Activated CD4-positive, alpha-beta memory T cell treated with anti-CD3 and anti-CD28 coated beads, Interleukin-2, amount 10 ng/mL, durations not matched to agents 7 days and 5 days (primary cell): ENCODE measurements around the gene ALDOA. TPM values are rescaled to one million over a fixed set of nuclear protein-coding genes. Genes with fewer than 3 reads are reported as not detected.

Experiments
- CTCF ChIA-PET: fragments of 350-600 bp; sonication (Branson Sonifier 250); formaldehyde crosslinking; loops from one replicate; lab custom pipeline; 2021; ENCODE audit warnings: antibody characterized with exemption, inconsistent platforms; lab: Charles Lee
- POLR2A ChIA-PET: fragments of 350-600 bp; sonication (Branson Sonifier 250); formaldehyde crosslinking; loops from one replicate; lab custom pipeline; 2021; ENCODE audit warnings: antibody characterized with exemption; lab: Charles Lee
- DNase-seq: peaks from one replicate; pipeline ENCODE4 v3.0.0-alpha.2; 2020
- H3K27ac Mint-ChIP-seq: one replicate; pipeline ENCODE4 v1.8.0; 2021; ENCODE audit warnings: mild to moderate bottlenecking, mixed read lengths
- H3K27me3 Mint-ChIP-seq: one replicate; pipeline ENCODE4 v1.8.0; 2021; ENCODE audit warnings: mixed read lengths
- H3K36me3 Mint-ChIP-seq: one replicate; pipeline ENCODE4 v1.8.0; 2021; ENCODE audit warnings: low read depth, mixed read lengths
- H3K4me1 Mint-ChIP-seq: one replicate; pipeline ENCODE4 v1.8.0; 2021; ENCODE audit warnings: mixed read lengths
- H3K4me3 Mint-ChIP-seq: one replicate; pipeline ENCODE4 v1.8.0; 2021; ENCODE audit warnings: mild to moderate bottlenecking, mixed read lengths
- H3K9me3 Mint-ChIP-seq: one replicate; pipeline ENCODE4 v1.8.0; 2021; ENCODE audit warnings: mixed read lengths
- total RNA-seq, 2 experiments: library from RNA; stranded (reverse); gene quantifications; one replicate each; pipeline ENCODE4 v1.2.3, GENCODE V29; 2021

The ALDOA gene
- total RNA-seq, 2 experiments from 2014 or later = 1,403 to 1,450 TPM

DNA sequence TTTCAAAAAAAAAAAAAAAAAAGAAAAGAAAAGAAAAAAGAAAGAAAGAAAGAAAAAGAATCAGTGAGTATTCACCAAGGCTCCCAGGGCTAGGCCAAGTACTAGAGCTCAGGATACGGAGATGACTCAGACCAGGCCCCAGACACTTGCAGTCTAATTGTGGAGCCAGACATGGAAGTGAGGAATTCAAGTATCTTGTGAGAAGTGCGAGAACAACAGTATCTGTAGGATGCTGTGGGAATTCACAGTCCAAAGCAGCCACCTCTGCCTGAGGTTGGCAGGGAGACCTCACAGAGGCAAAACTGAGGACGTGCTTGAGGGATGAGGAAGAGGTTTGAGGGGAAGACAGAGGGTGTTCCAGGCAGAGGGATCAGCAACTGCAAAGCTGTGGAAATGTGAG is 14.0 kb upstream of the ALDOA start:
- ChIA-PET POLR2A (interaction anchor here (7.7 kb wide), 1 partner anchor 13 kb away, joined by 111 read pairs; the partner anchor contains the start of gene ALDOA), CTCF (interaction anchor here (0.5 to 1.8 kb wide), 4 partner anchors 9 to 261 kb away, joined by 3 to 8 read pairs (median 5); partner anchors contain the start of genes KIF22 and TBX6)
- no peak for DNase-seq
- Mint-ChIP-seq H3K36me3 (peaks cover 10% of the 10 kb centered on the region), H3K9me3 (no peaks in the 10 kb centered on the region), H3K27ac (peak overlapping the region; percentile 81), H3K4me1 (peaks cover 40% of the 10 kb centered on the region), H3K4me3 (peak overlapping the region; percentile 84), H3K27me3 (no peaks in the 10 kb centered on the region)

DNA sequence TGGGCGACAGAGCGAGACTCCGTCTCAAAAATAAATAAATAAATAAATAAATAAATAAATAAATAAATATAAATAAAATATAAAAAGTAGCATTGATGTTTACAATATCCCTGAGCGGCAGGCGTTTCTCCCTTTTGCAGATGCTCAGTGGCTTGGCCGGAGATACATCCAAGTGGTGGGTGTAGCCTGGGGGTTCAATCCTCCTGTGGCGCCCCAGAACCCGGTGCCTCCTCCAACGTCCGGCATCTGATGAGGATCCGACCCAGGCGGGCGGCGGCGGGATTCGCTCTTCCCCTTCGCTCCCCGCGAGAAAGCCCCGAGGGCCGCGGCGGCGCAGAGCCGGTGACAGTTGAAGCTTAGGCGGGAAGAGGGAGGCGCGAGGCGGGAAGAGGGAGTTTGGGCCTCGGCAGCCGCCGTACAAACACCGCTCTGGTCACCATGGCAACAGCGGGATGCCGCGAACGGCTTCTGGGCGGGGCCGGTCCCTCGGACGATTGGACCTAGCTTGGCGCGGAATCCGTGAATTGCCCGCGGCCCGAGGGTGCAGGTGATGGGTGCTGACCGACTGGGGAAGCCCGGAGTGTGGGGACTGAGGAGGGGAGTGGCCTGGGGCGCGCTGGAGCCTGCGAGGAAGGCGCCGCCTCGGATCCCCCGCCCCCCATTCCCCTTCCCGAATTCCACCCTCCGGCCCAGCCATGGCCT is 12.7 kb upstream of the ALDOA start:
- CTCF ChIA-PET = interaction anchor here (0.7 to 1.8 kb wide), 7 partner anchors 10 to 263 kb away, joined by 3 to 7 read pairs (median 4); partner anchors contain the start of genes KIF22 and TBX6
- Mint-ChIP-seq H3K36me3 (peaks cover 10% of the 10 kb centered on the region), H3K4me3 (peak overlapping the region; percentile 84), H3K9me3 (no peaks in the 10 kb centered on the region), H3K4me1 (peaks cover 40% of the 10 kb centered on the region), H3K27ac (peak overlapping the region; percentile 42), H3K27me3 (no peaks in the 10 kb centered on the region)
- DNase-seq = peak; percentile 94
- POLR2A ChIA-PET = interaction anchor here (0.8 to 7.7 kb wide), 9 partner anchors 8 to 365 kb away, joined by 3 to 111 read pairs (median 4); partner anchors contain the start of genes ALDOA, HIRIP3, INO80E and TAOK2

DNA sequence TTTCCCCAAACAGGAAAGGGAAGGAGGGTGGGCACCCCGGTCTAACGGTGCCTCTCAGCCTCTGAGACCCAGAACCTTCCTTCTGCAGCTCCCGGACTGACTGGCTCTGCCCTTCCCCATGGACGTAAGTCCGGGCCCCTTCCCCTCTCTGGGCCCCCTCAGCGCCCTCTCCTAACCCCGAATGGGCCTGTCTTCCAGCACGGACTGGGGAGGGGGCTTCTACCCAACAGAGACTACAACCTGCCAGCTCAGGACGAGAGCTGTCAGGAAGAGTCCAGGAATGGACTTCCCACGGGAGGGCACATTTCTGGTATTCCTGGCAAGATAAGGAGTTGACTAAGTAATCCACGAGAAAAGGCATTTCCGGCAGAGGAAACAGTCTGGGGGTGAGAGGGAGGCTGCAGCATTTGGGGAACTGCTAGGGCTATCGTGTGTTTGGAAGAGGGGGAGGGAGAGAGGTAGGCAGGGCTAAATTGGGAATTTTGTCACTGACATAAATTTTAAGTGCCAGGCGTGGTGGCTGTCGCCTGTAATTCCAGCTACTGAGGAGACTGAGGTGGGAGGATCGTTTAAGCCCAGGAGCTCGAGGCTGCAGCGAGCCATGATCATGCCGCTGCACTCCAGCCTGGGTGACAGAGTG is 12.1 kb upstream of the ALDOA start:
- Mint-ChIP-seq H3K27ac (no peak overlapping the region), H3K27me3 (no peaks in the 10 kb centered on the region), H3K4me1 (peaks cover 40% of the 10 kb centered on the region), H3K9me3 (no peaks in the 10 kb centered on the region), H3K36me3 (peaks cover 10% of the 10 kb centered on the region), H3K4me3 (peak overlapping the region; percentile 84)
- ChIA-PET CTCF (interaction anchor here (0.7 to 1.8 kb wide), 6 partner anchors 9 to 263 kb away, joined by 3 to 7 read pairs (median 4); partner anchors contain the start of genes KIF22 and TBX6), POLR2A (interaction anchor here (0.8 to 7.7 kb wide), 10 partner anchors 8 to 365 kb away, joined by 3 to 111 read pairs (median 4); partner anchors contain the start of genes ALDOA, HIRIP3, INO80E and TAOK2)
- no peak for DNase-seq

DNA sequence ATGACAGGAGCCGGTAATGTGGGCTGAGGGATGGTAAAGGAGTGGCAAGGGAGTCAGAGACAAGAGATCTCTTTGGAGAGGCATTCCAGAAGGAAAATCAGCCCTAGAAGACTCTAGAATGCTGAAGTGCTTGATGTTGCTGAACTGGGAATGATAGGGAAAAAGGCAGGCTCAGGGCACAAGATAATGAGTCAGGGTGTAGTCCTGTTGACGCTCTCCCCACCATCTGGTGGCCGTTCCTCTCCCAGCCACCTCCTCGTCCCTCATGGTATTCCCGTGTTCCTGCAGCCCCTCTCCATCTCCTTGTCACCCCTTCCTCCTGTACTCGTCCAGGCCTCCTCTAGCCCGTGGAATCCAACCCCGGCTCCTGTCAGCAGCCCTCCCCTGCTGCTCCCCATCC is 11.1 kb upstream of the ALDOA start:
- DNase-seq = no peak
- POLR2A ChIA-PET = interaction anchor here (1.0 to 7.7 kb wide), 5 partner anchors 10 to 236 kb away, joined by 3 to 111 read pairs (median 5); partner anchors contain the start of genes ALDOA and HIRIP3
- CTCF ChIA-PET = interaction anchor here (0.7 to 4.1 kb wide), 13 partner anchors 11 to 561 kb away, joined by 3 to 31 read pairs (median 8); partner anchors contain the start of genes ALDOA, KIF22, PAGR1 and PPP4C
- Mint-ChIP-seq H3K27ac (no peak overlapping the region), H3K27me3 (no peaks in the 10 kb centered on the region), H3K36me3 (peaks cover 10% of the 10 kb centered on the region), H3K9me3 (no peaks in the 10 kb centered on the region), H3K4me3 (peak overlapping the region; percentile 50), H3K4me1 (peaks cover 40% of the 10 kb centered on the region)

DNA sequence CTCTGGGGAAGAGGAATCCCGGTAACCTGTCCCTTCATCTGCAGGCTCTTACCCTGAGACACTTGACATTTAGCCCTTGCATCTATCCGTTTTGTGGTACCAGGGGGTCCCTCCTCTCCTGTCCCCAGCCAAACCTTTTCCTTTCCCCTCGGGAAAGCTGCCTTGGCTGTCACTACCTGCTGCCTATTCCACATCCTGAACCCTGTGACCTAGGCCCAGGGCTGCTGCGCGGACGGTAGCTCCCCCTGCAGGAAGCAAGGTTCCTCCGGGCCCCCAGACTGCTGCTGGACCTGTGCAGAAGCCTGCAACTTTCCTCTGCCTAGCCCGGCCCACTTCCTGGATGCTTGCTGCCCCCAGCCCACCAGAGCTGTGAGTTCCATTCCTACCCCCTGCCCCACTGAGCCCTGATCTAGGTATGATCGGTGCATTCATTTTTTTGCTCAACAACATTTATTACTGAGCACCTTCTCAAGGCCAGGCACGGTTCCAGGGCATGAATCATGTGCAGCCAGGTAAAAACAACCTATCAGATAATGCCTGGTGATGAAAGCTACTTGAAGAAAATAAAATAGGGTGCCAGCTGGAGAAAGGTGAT is 10.5 kb upstream of the ALDOA start:
- peaks cover 10% of the 10 kb centered on the region for H3K36me3 Mint-ChIP-seq
- POLR2A ChIA-PET = interaction anchor here (0.7 to 7.7 kb wide), 11 partner anchors 10 to 363 kb away, joined by 3 to 111 read pairs (median 3); partner anchors contain the start of genes ALDOA, CORO1A, HIRIP3 and PPP4C
- no peaks in the 10 kb centered on the region for H3K27me3 Mint-ChIP-seq
- CTCF ChIA-PET = interaction anchor here (0.5 to 4.1 kb wide), 24 partner anchors 11 to 716 kb away, joined by 3 to 31 read pairs (median 4); partner anchors contain the start of genes ALDOA, DCTPP1, KIF22 and PAGR1
- H3K9me3 Mint-ChIP-seq = no peaks in the 10 kb centered on the region
- peak overlapping the region; percentile 70 for H3K27ac Mint-ChIP-seq
- peak overlapping the region; percentile 50 for H3K4me3 Mint-ChIP-seq
- H3K4me1 Mint-ChIP-seq = peaks cover 40% of the 10 kb centered on the region
- peak; percentile 68 for DNase-seq

DNA sequence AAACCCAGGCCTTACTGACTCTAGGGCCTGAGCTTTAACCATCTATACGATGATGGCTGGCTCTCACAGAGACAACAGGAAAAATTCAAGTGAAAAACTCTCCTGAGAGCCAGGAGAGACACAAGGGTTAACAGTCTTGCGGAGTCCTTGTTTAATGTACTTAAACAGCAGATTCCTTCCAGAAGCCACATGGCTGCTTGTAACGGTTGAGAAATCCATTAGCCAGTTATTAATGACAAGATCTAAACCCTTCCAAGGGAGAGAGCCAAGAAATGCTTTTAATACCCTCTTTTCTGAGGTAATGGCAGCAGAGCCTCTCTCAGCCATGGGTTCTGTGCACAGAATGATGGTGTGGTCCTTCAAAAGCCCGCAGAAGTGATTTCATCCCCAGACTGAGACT is 5.2 kb upstream of the ALDOA start:
- no peaks in the 10 kb centered on the region for H3K9me3 Mint-ChIP-seq
- H3K27me3 Mint-ChIP-seq = no peaks in the 10 kb centered on the region
- POLR2A ChIA-PET = no interaction called here
- DNase-seq = no peak
- peaks cover 9% of the 10 kb centered on the region for H3K4me1 Mint-ChIP-seq
- no peak overlapping the region for H3K27ac Mint-ChIP-seq
- CTCF ChIA-PET = no interaction called here
- H3K36me3 Mint-ChIP-seq = peaks cover 13% of the 10 kb centered on the region
- H3K4me3 Mint-ChIP-seq = no peak overlapping the region

DNA sequence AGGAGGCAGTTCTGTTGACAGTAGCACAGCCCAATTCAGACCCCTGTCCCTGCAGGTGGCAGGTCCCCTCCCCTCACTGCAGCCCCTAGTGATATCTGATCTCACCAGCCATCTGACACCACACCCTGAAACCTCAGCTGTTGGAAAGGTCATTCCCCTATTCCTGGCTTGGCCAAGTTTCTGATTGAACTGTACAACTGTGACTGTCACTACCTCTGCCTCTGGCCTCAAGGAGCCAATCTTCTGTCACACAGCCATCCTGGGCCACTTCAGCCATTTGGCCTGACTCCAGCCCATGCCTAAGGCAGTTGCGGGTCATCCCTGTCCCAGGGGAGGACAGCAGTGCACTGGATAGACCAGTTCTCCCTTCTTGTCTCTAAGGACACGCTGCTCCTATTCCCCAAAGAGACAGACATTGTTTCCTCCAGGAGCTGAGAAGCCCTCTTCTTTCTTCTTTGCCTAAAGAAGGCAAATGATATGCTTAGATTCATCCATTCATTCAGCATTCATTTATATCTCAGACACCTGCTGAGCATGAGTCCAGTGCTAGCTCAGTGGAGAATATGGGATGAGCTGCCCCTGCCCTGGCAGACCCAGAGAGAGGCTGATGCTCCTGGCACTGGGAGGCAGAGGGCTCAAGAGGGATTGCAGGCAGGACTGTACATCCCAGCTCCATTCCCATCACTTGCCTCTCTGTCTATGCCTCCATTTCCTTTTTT is 4.6 kb upstream of the ALDOA start:
- DNase-seq = no peak
- Mint-ChIP-seq H3K27me3 (no peaks in the 10 kb centered on the region), H3K9me3 (no peaks in the 10 kb centered on the region), H3K36me3 (peaks cover 18% of the 10 kb centered on the region), H3K4me1 (peaks cover 5% of the 10 kb centered on the region), H3K27ac (no peak overlapping the region), H3K4me3 (no peak overlapping the region)
- POLR2A ChIA-PET = interaction anchor here (1.0 kb wide), 1 partner anchor 8 kb away, joined by 4 read pairs; a partner anchor contains a TSS
- CTCF ChIA-PET = interaction anchor here (1.3 kb wide), 1 partner anchor 31 kb away, joined by 5 read pairs; no protein-coding TSS in a partner anchor

DNA sequence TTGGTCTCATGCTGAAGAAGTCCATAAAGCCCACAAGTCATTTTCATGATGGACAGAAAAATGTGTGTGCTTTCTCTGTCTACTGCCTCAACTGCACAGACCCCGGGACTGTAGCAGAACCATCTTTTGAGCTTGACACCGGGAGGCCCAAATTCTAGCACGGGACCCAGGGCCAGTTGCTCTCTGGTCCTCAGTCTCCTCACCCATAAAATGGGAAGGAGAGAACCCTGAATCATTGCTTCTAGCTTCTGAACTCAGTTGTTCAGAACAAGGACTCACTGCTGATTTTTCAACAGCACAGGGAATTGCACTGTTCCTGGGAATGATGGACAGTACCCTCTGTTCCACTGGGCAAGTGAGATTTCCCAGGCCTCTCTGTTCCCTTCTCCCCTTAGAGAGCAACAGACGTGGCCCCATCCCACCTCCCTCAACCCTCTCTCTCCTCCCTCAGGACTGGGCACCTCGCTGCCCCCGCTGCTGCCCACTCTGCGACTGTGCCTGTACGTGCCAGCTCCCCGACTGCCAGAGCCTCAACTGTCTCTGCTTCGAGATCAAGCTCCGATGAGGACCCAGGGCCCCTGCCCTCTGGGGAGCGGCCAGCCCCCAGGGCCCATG is 2.2 kb upstream of the ALDOA start:
- H3K27ac Mint-ChIP-seq = peak overlapping the region; percentile 99
- no peaks in the 10 kb centered on the region for H3K9me3 Mint-ChIP-seq
- ChIA-PET CTCF (interaction anchor here (0.7 to 2.5 kb wide), 5 partner anchors 9 to 32 kb away, joined by 3 to 7 read pairs (median 5); partner anchors contain the start of genes TBX6 and TLCD3B), POLR2A (interaction anchor here (0.6 to 5.8 kb wide), 5 partner anchors 9 to 325 kb away, joined by 3 to 111 read pairs (median 3); partner anchors contain the start of genes CORO1A and TBX6)
- DNase-seq = no peak
- peak overlapping the region; percentile 95 for H3K4me3 Mint-ChIP-seq
- peaks cover 19% of the 10 kb centered on the region for H3K4me1 Mint-ChIP-seq
- no peaks in the 10 kb centered on the region for H3K27me3 Mint-ChIP-seq
- peaks cover 38% of the 10 kb centered on the region for H3K36me3 Mint-ChIP-seq

DNA sequence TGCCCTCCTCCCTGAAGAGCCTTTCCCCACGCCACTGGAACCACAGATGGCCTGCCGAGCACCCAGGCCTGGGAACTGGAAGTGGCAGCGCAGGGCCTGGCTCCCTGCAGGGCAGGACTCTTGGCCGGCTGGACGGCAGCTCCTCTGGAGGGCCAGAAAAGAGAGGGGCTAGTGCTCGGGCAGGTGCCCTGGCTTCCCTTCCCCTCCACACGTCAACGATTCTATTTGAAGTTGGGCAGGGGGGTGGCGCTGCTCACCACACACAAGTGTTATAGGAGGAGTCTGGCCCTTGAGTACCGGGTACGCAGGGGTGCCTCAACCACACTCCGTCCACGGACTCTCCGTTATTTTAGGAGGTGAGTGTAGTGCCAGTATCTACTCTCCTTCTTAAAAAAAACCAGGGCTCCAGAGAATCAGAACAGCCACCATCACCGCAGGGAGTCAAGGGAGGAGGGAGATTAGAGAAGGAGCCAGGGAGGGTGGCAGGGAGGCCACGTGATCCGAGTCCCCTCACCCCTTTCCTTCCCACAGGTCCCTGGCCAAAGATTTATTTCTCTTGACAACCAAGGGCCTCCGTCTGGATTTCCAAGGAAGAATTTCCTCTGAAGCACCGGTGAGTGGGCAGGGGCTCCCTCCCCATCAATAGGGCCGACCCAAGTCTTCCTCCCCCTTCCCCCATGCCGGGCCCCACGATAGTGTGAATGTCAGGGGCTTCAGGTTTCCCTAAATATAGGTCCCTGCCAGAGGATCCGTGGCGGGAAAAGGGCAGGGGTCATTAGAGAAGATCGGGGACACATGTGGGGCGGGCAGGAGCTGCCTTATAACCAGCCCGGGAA is 1.4 kb upstream of the ALDOA start:
- Mint-ChIP-seq H3K9me3 (no peaks in the 10 kb centered on the region), H3K4me1 (peaks cover 27% of the 10 kb centered on the region), H3K36me3 (peaks cover 46% of the 10 kb centered on the region), H3K27ac (peak overlapping the region; percentile 99), H3K4me3 (peak overlapping the region; percentile 95), H3K27me3 (no peaks in the 10 kb centered on the region)
- ChIA-PET POLR2A (interaction anchor here (0.7 to 6.0 kb wide), 10 partner anchors 10 to 271 kb away, joined by 3 to 111 read pairs (median 18); partner anchors contain the start of genes CORO1A, HIRIP3, INO80E and PPP4C), CTCF (interaction anchor here (0.7 to 5.4 kb wide), 7 partner anchors 8 to 49 kb away, joined by 3 to 40 read pairs (median 5); partner anchors contain the start of genes GDPD3 and TBX6)
- peak; percentile 75 for DNase-seq

DNA sequence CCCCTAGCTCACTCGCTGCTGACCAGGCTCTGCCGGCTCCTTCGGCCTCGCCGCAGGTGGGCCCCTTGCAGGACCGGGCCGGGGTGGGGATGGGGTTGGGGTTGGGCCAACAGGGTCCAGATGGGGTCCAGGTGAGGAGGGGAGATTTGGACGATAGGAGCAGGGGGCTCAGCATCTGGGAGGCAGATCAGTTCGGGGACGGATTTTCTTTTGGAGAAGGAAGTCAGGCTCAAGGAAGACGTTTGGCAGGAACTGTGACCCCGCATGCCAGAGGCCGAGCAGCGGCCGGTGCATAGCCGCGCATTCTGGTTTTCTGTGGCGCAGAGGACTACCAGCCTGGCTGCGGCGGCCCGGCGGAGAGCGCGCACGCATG is 845 bp upstream of the ALDOA start:
- no peak for DNase-seq
- H3K27ac Mint-ChIP-seq = peak overlapping the region; percentile 99
- peaks cover 52% of the 10 kb centered on the region for H3K36me3 Mint-ChIP-seq
- ChIA-PET CTCF (interaction anchor here (1.2 to 5.4 kb wide), 5 partner anchors 9 to 345 kb away, joined by 3 to 40 read pairs (median 12); partner anchors contain the start of genes GDPD3, PPP4C and TBX6), POLR2A (interaction anchor here (1.0 to 6.0 kb wide), 24 partner anchors 9 to 400 kb away, joined by 3 to 111 read pairs (median 6); partner anchors contain the start of genes C16orf54, CDIPT, CORO1A and HIRIP3)
- H3K9me3 Mint-ChIP-seq = no peaks in the 10 kb centered on the region
- H3K4me1 Mint-ChIP-seq = peaks cover 33% of the 10 kb centered on the region
- H3K4me3 Mint-ChIP-seq = peak overlapping the region; percentile 95
- H3K27me3 Mint-ChIP-seq = no peaks in the 10 kb centered on the region
